ENCODE data around the gene RASAL1. TPM values are rescaled to one million over a fixed set of nuclear protein-coding genes. Genes with fewer than 3 reads are reported as not detected.

RASAL1 gene
- total RNA-seq, 2 donors from 2014 or later, result 9.0 to 10.2 TPM

- no peak for DNase-seq
- intact Hi-C loops (cut with DNase I), result no loop called here
- no peak for TF ChIP-seq CTCF (IDR thresholded peaks at IDR 0.05)
- Histone ChIP-seq H3K4me3 (no peak overlapping the region), H3K27me3 (peaks cover 20% of the 10 kb centered on the region), H3K4me1 (no peaks in the 10 kb centered on the region), H3K9ac (ENCODE audit: low read depth in 2 of 2, low read length in 2 of 2) (peak overlapping the region in 1 of 2 donors; percentile 12), H3K27ac (no peak overlapping the region), H3K9me3 (no peaks in the 10 kb centered on the region), H3K36me3 (no peaks in the 10 kb centered on the region)
These were observed 74.4 kb downstream of the RASAL1 start for GRCh38 chr12:113061061-113061694.

GRCh38 chr12:113060336-113060960 is 75.1 kb downstream of the RASAL1 start:
- no peak for TF ChIP-seq CTCF (IDR thresholded peaks at IDR 0.05)
- H3K9me3 ChIP-seq, result no peaks in the 10 kb centered on the region
- H3K27ac ChIP-seq, result no peak overlapping the region
- no peak overlapping the region for H3K4me3 ChIP-seq
- no peak for DNase-seq
- H3K9ac ChIP-seq (ENCODE audit: low read depth in 2 of 2, low read length in 2 of 2), result no peak overlapping the region
- peaks cover 22% of the 10 kb centered on the region for H3K27me3 ChIP-seq
- intact Hi-C loops (cut with DNase I), result no loop called here
- H3K4me1 ChIP-seq, result no peaks in the 10 kb centered on the region
- H3K36me3 ChIP-seq, result no peaks in the 10 kb centered on the region

GRCh38 chr12:113059071-113059595 is 76.4 kb downstream of the RASAL1 start:
- H3K9ac ChIP-seq (ENCODE audit: low read depth in 2 of 2, low read length in 2 of 2), result no peak overlapping the region
- H3K9me3 ChIP-seq, result no peaks in the 10 kb centered on the region
- no peak overlapping the region for H3K4me3 ChIP-seq
- no peaks in the 10 kb centered on the region for H3K4me1 ChIP-seq
- H3K36me3 ChIP-seq, result no peaks in the 10 kb centered on the region
- intact Hi-C loops (cut with DNase I), result no loop called here
- TF ChIP-seq CTCF (IDR thresholded peaks at IDR 0.05), result no peak
- peaks cover 25% of the 10 kb centered on the region for H3K27me3 ChIP-seq
- DNase-seq, result no peak
- no peak overlapping the region for H3K27ac ChIP-seq

GRCh38 chr12:113058553-113058952 is 77.0 kb downstream of the RASAL1 start:
- intact Hi-C loops (cut with DNase I), result no loop called here
- H3K27me3 ChIP-seq, result peaks cover 25% of the 10 kb centered on the region

More at GRCh38 chr12:113058553-113058952, 77.0 kb downstream of the RASAL1 start:
- no peak for TF ChIP-seq CTCF (IDR thresholded peaks at IDR 0.05)
- H3K9ac ChIP-seq (ENCODE audit: low read depth in 2 of 2, low read length in 2 of 2), result no peak overlapping the region
- H3K36me3 ChIP-seq, result no peaks in the 10 kb centered on the region
- no peak overlapping the region for H3K4me3 ChIP-seq
- H3K27ac ChIP-seq, result no peak overlapping the region
- no peak for DNase-seq
- no peaks in the 10 kb centered on the region for H3K4me1 ChIP-seq
- no peaks in the 10 kb centered on the region for H3K9me3 ChIP-seq
